ENCODE measurements around the gene TTN. TPM values are rescaled to one million over a fixed set of nuclear protein-coding genes. Genes with fewer than 3 reads are reported as not detected.

Gene TTN
- total RNA-seq, 1 experiment from 2014 or later = 0.03 TPM

DNA sequence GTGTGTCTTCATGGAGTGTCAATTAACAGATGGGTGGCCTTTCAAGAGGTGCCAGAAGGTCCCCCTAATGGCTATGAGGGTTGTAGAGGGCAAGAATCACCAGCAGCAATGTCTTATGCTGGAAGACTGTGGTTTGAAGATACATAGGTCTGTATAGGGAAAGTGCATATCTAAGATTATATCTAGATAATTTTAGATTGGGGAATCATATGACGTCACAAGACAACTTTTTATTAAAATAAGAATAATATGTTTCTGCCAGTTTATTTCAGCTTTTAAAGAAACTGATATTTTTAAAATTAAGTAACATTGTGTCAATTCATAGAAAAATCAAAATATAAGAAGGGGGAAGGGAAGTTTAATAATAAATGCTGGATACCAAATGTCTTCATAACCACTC lies 162.3 kb downstream of the TTN start:
- Histone ChIP-seq H3K9me3 (replicated peaks) (no peaks in the 10 kb centered on the region), H3K27ac (no peak overlapping the region), H3K36me3 (no peaks in the 10 kb centered on the region), H3K4me1 (replicated peaks) (no peaks in the 10 kb centered on the region), H3K27me3 (replicated peaks) (no peaks in the 10 kb centered on the region), H3K4me3 (no peak overlapping the region)
- DNase-seq (ENCODE audit: low read depth in 1 of 2, low spot score in 2 of 2) = no peak

DNA sequence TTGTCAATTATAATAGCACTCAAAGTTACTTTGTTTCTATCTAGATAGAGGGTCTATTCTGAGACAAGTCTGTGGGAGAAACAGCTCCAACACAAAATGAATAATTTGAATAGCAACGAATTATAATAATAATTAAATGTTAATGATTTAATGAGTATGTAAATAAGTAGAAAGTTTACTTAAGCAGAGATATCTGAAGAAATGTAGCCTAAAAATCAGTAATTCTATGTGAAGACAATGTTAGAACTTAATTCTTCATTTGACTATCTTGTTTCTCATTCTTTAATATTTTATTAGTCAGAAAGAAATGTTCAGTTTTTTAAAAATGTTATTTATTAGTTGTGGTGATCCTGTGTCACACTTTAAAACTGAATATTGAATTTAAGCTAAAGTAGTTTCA lies 165.7 kb downstream of the TTN start:
- Histone ChIP-seq H3K9me3 (replicated peaks) (no peaks in the 10 kb centered on the region), H3K4me3 (no peak overlapping the region), H3K4me1 (replicated peaks) (no peaks in the 10 kb centered on the region), H3K36me3 (no peaks in the 10 kb centered on the region), H3K27me3 (replicated peaks) (no peaks in the 10 kb centered on the region), H3K27ac (no peak overlapping the region)
- DNase-seq (ENCODE audit: low read depth in 1 of 2, low spot score in 2 of 2) = no peak

DNA sequence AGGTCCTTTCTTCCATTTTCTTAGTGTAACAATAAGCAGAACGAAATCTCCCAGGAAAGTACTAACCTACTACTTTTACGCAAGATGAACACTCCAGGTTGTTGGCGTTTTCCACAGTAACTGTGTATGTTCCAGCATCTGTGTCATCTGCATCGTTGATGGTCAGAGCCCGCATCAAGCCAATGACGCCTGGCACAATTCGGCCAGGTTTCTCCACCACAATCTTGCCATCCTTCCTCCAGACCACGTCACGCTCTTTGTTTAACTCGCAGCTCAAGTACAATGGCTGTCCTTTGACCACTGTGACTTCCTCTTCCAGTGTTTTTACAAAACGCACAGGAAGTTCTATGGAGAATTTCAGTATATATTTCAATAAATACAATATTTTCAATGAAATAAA lies 171.3 kb downstream of the TTN start:
- no peak overlapping the region for H3K4me3 ChIP-seq
- H3K36me3 ChIP-seq = no peaks in the 10 kb centered on the region
- DNase-seq (ENCODE audit: low read depth in 1 of 2, low spot score in 2 of 2) = no peak
- H3K27ac ChIP-seq = no peak overlapping the region
- no peaks in the 10 kb centered on the region for H3K4me1 ChIP-seq (replicated peaks)
- H3K9me3 ChIP-seq (replicated peaks) = no peaks in the 10 kb centered on the region
- H3K27me3 ChIP-seq (replicated peaks) = peaks cover 5% of the 10 kb centered on the region

DNA sequence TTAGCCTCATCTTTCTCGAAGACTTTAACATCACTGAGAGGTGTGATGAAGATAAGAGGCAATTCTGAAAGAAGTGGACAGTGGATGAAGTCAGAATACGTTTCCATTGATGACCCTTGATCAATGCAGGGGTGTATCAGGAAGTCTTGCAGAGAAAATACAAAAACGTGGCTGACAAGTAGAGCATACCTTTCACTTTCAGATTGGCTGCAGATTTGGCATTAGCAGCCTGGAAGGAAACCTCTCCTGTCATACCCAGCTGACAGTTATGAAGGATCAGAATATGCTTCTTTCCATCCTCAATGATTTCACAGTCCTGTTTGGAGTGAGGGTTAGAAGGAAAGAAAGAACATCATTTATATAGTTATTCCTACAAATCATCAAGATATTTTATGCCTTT lies 174.5 kb downstream of the TTN start:
- Histone ChIP-seq H3K9me3 (replicated peaks) (no peaks in the 10 kb centered on the region), H3K36me3 (no peaks in the 10 kb centered on the region), H3K27ac (no peak overlapping the region), H3K27me3 (replicated peaks) (peaks cover 9% of the 10 kb centered on the region), H3K4me3 (no peak overlapping the region), H3K4me1 (replicated peaks) (no peaks in the 10 kb centered on the region)
- no peak for DNase-seq (ENCODE audit: low read depth in 1 of 2, low spot score in 2 of 2)

DNA sequence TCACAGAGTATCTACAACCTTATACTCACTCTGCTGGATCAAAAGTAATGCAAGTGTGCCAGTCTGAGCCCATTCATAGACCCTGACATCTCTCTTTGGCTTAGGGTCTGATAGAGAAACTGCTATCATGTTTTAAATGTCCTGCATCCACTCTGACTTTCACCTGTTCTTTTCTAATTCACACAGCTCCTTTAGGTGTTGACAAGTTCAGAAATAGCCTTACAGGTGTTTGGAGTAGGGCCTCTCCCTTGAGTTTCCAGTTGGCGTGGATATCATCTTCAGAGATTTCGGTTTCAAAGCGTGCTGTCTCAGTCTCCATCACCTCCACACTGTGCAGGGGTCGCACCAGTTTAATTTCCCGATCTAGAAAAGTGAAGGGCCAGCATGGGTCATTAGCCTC lies 176.6 kb downstream of the TTN start:
- Histone ChIP-seq H3K4me3 (no peak overlapping the region), H3K27me3 (replicated peaks) (peaks cover 9% of the 10 kb centered on the region), H3K9me3 (replicated peaks) (no peaks in the 10 kb centered on the region), H3K27ac (no peak overlapping the region), H3K4me1 (replicated peaks) (no peaks in the 10 kb centered on the region), H3K36me3 (no peaks in the 10 kb centered on the region)
- no peak for DNase-seq (ENCODE audit: low read depth in 1 of 2, low spot score in 2 of 2)

DNA sequence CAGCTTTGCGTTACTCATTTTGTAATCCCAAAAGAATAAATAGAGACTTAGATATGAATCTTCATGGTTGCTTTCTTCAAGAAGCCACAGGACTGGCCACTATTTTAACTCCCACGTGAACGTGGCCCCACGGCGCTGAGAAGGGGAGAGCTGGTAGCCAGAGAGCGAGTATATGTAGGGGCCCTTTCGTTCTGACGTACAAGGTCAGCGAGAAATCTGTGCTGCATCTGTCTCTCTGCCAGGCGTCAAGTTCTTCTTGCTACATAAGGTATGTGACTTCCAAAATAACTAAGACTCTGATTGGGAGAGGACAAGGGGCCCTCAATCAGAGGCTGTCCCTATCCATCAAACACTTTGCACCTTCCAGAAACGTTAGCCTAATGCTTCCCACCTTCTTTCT lies 177.8 kb downstream of the TTN start:
- H3K27ac ChIP-seq = no peak overlapping the region
- no peaks in the 10 kb centered on the region for H3K9me3 ChIP-seq (replicated peaks)
- no peak for DNase-seq (ENCODE audit: low read depth in 1 of 2, low spot score in 2 of 2)
- H3K4me3 ChIP-seq = no peak overlapping the region
- H3K27me3 ChIP-seq (replicated peaks) = peaks cover 9% of the 10 kb centered on the region
- H3K4me1 ChIP-seq (replicated peaks) = no peaks in the 10 kb centered on the region
- no peaks in the 10 kb centered on the region for H3K36me3 ChIP-seq

DNA sequence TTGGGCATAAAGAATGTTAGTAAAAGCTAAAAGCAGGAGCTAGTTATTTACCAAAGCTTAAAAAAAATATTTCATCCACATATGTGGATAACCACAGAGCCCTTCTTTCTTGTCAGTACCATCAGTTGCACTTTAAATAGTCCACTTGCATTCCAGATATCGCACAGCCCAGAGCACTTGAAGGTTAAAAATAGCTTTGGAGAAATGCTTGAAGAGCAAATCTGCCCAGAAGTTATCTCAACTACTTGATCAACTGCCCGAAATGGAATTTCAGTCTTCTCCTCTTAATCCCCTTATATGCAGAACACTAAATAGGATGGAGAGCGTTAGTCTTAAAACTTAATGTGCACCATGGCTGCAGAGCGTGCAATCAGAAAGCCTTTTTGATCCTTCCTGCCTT lies 178.6 kb downstream of the TTN start:
- Histone ChIP-seq H3K4me1 (replicated peaks) (no peaks in the 10 kb centered on the region), H3K4me3 (no peak overlapping the region), H3K36me3 (no peaks in the 10 kb centered on the region), H3K27me3 (replicated peaks) (peaks cover 9% of the 10 kb centered on the region), H3K27ac (no peak overlapping the region), H3K9me3 (replicated peaks) (no peaks in the 10 kb centered on the region)
- no peak for DNase-seq (ENCODE audit: low read depth in 1 of 2, low spot score in 2 of 2)

DNA sequence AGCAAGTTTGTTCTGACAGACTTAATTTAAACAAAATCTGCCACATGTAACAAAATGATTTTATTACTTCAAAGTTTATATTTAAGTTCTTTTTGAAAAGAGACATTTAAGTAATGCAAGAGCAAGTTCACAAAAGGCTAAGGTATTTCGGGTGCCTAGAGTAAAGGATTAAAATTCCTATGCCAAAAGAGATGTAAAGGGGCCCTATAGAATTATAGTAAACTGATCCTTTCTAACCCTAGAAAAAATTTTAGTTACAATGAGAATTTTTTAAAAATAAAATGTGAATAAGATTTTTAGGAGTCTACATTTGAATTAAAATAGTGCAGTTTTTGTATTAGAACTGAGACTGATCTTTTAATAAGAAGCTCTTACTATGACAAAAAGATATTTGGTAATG lies 179.8 kb downstream of the TTN start:
- Histone ChIP-seq H3K27me3 (replicated peaks) (peaks cover 9% of the 10 kb centered on the region), H3K9me3 (replicated peaks) (no peaks in the 10 kb centered on the region), H3K4me1 (replicated peaks) (no peaks in the 10 kb centered on the region), H3K27ac (no peak overlapping the region), H3K36me3 (no peaks in the 10 kb centered on the region), H3K4me3 (no peak overlapping the region)
- no peak for DNase-seq (ENCODE audit: low read depth in 1 of 2, low spot score in 2 of 2)

DNA sequence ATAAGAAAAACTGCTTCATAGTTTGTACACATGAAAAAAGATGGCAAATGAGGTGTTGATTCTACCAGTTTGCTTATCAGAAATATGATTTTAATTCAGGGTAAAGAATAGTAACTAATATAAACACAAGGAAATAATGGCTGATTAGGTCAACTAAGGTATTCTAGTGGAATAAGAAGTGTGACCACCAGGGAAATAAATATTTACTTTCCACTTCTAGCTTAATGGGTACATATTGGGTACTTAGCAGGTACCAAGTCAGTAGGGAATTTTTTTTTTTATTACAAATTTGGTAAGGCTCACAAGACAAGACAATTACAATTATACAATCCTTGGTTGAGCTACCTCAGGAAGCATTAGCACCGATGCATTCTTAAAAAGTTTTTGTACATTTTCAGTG lies 191.3 kb downstream of the TTN start:
- no peaks in the 10 kb centered on the region for H3K27me3 ChIP-seq (replicated peaks)
- no peaks in the 10 kb centered on the region for H3K36me3 ChIP-seq
- H3K4me3 ChIP-seq = no peak overlapping the region
- no peaks in the 10 kb centered on the region for H3K4me1 ChIP-seq (replicated peaks)
- no peak overlapping the region for H3K27ac ChIP-seq
- no peaks in the 10 kb centered on the region; the same call in 1 of the 2 replicates for H3K9me3 ChIP-seq (replicated peaks)
- no peak for DNase-seq (ENCODE audit: low read depth in 1 of 2, low spot score in 2 of 2)

DNA sequence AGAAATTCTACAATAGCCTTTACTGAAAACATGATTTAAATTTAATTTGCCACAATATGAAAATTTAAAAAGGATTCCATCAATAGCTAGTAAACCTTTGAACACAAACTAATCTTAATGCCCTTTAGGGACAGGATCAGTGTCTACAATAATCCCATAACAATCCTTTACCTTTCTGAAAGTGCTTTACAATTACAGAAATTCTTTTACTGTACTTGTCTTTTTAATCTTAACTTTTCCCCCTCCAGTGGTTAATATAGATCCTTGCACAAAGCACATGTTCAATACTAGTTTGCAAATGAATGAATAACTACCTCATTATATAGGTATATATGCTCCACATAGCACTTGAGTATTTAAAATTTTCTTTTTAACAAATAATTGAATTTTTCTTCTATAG lies 204.3 kb downstream of the TTN start:
- no peaks in the 10 kb centered on the region for H3K36me3 ChIP-seq

DNA sequence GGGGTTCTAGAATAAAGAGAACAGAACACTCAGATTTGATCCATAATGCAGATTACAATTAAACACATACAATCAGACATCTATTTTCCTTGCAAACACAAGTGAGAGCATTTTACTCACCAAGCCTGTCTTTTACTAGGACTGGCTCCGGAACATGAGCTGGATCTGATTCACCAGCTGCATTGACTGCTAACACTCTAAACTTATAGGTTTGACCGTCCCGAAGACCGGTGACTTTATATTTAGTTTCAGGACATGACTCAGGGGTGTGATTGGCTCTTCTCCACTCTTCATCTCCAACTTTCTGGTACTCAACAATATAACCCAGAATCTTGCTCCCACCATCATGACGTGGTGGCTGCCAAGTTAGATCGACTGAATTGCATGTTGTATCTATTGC lies 214.6 kb downstream of the TTN start:
- Histone ChIP-seq H3K9me3 (replicated peaks) (no peaks in the 10 kb centered on the region), H3K4me3 (no peak overlapping the region), H3K27me3 (replicated peaks) (no peaks in the 10 kb centered on the region), H3K27ac (no peak overlapping the region), H3K4me1 (replicated peaks) (no peaks in the 10 kb centered on the region), H3K36me3 (no peaks in the 10 kb centered on the region)
- no peak for DNase-seq (ENCODE audit: low read depth in 1 of 2, low spot score in 2 of 2)

More for the DNA sequence above, 204.3 kb downstream of the TTN start:
- no peak overlapping the region for H3K4me3 ChIP-seq
- no peak overlapping the region for H3K27ac ChIP-seq
- H3K27me3 ChIP-seq (replicated peaks) = no peaks in the 10 kb centered on the region
- H3K4me1 ChIP-seq (replicated peaks) = no peaks in the 10 kb centered on the region
- DNase-seq (ENCODE audit: low read depth in 1 of 2, low spot score in 2 of 2) = no peak
- H3K9me3 ChIP-seq (replicated peaks) = no peaks in the 10 kb centered on the region

DNA sequence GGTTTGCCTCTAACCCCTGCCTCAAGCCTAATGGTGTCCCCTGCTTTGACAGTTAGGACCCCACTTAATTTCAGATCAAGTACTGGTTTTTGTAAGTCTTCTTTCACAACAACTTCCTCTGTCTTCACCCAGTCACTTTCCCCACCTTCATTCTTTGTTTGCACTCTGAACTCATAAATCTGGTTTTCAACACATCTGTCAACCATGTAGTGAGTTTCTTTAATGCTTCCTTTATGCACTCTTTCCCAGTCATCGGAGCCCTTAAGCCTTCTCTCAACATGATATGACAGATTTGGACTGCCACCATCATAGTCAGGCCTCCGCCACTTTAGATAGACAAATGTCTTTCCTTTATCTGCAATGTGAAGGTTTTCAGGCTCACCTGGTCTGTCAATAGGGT lies 217.9 kb downstream of the TTN start:
- DNase-seq (ENCODE audit: low read depth in 1 of 2, low spot score in 2 of 2) = no peak
- Histone ChIP-seq H3K4me3 (no peak overlapping the region), H3K9me3 (replicated peaks) (no peaks in the 10 kb centered on the region), H3K4me1 (replicated peaks) (no peaks in the 10 kb centered on the region), H3K27ac (no peak overlapping the region), H3K27me3 (replicated peaks) (no peaks in the 10 kb centered on the region), H3K36me3 (no peaks in the 10 kb centered on the region)

DNA sequence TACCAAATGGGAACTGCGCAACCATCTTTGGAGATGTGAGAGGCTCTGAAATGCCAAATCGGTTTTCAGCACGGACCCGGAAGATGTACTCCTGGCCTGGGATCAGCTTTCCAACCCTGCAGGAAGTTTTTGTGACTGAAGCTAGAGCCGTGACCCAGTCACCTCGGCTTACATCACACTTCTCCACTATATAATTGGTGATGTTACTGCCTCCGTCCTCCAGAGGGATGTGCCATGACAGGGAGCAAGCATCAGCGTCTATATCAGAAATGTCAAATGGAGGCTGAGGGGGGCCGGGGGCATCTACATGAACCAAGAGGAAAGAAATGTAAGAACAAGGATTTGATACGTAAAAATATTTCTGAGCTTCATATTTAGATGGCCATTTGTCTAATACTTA lies 222.6 kb downstream of the TTN start:
- Histone ChIP-seq H3K4me3 (no peak overlapping the region), H3K27me3 (replicated peaks) (no peaks in the 10 kb centered on the region; the same call in 1 of the 2 replicates), H3K9me3 (replicated peaks) (no peaks in the 10 kb centered on the region), H3K4me1 (replicated peaks) (no peaks in the 10 kb centered on the region), H3K27ac (no peak overlapping the region), H3K36me3 (no peaks in the 10 kb centered on the region)
- no peak for DNase-seq (ENCODE audit: low read depth in 1 of 2, low spot score in 2 of 2)

DNA sequence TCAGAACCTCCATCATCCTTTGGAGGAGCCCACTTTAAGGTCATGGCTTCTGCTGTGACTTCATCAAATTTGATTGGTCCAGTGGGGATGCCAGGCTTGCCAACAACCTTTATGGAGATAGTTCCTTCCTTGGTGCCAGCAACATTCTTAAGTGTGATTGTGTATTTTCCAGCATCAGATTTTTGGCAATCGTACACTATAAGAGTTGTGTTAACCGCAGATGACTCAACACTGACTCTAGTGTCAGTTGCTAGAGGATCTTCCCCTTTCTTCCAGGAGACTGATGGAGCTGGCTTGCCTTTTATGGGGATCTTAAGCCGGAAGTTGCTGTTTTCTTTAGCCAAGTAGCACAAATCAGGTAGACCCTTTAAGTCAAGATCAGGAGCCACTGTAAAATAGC lies 228.2 kb downstream of the TTN start:
- no peak for DNase-seq (ENCODE audit: low read depth in 1 of 2, low spot score in 2 of 2)
- no peaks in the 10 kb centered on the region for H3K36me3 ChIP-seq
- H3K27ac ChIP-seq = no peak overlapping the region

DNA sequence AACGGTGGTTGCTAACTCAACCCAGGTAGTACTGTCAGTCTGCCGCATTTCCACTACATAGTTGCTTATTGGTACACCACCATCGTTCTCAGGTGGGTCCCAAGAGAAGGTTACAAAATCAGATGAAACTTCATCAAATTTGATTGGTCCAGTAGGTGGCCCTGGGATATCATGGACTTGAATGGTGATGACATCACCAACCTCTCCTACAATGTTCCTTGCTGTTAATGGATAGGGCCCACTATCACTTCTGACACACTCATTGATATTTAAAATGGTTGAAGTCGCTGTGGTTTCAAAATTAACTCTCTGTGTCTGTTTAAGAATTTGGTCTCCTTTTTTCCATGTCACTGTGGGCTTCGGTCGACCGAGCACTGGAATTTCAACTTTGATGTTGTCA lies 232.4 kb downstream of the TTN start:
- Histone ChIP-seq H3K4me1 (replicated peaks) (no peaks in the 10 kb centered on the region), H3K9me3 (replicated peaks) (no peaks in the 10 kb centered on the region; the same call in 1 of the 2 replicates), H3K27me3 (replicated peaks) (no peaks in the 10 kb centered on the region), H3K36me3 (no peaks in the 10 kb centered on the region), H3K27ac (no peak overlapping the region), H3K4me3 (no peak overlapping the region)
- no peak for DNase-seq (ENCODE audit: low read depth in 1 of 2, low spot score in 2 of 2)

More for the DNA sequence above, 228.2 kb downstream of the TTN start:
- no peaks in the 10 kb centered on the region; the same call in 1 of the 2 replicates for H3K9me3 ChIP-seq (replicated peaks)
- H3K4me3 ChIP-seq = no peak overlapping the region
- no peaks in the 10 kb centered on the region for H3K4me1 ChIP-seq (replicated peaks)
- no peaks in the 10 kb centered on the region; the same call in 1 of the 2 replicates for H3K27me3 ChIP-seq (replicated peaks)

Measured in SJSA1 (cell line).